ENCODE results near the gene RAB33A.

Gene RAB33A

DNA sequence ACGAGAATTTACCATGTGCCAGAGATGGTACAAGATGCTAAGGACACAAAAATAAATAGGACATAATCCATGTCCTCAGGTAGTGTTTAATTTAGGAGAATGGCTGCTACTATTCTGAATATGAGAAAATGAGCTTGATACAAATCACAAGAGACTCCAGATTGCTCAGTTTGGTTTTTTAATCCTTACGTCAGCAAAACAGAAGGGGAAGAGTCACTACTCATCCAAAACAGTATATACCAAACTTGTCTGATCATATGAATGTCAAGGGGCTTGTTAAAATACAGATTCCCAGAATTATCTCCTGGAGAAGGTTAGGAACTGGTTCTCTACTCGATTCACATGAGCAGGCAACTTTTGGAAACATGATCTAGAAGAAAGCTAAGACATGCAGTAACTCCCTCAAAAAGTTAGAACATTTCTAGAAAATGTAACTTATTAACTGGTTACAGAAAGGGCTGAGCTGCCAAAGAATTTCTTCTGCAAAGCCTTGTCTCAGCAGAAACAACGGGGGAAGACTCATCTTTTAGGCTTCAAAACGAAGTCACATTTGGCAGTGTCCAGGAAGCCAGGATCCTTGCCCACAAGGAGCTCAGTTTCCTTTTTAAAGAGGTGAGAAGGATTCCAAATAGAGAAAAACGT lies 9.5 kb upstream of the RAB33A start:
- H3K27me3 ChIP-seq (replicated peaks in 2 of 5; ENCODE audit: control insufficient read depth in 4 of 5, insufficient read depth in 5 of 5, low read length in 4 of 5) = no peaks in the 10 kb centered on the region
- no peak for DNase-seq
- H3K4me3 ChIP-seq (ENCODE audit: control insufficient read depth in 1 of 7, extremely low read depth in 1 of 7, insufficient read depth in 4 of 7, low read depth in 2 of 7, low read length in 6 of 7) = no peak overlapping the region
- 79% methylated on average over 4 of the region's 6 CpGs for WGBS (ENCODE audit: insufficient coverage)
- ChIA-PET CTCF (interaction anchor here (1.2 to 1.7 kb wide), 3 partner anchors 8 to 15 kb away, joined by 3 to 6 read pairs (median 4); no protein-coding TSS in a partner anchor), POLR2A (no interaction called here)
- H3K36me3 ChIP-seq (ENCODE audit: control insufficient read depth in 4 of 4, insufficient read depth in 4 of 4, low read length in 3 of 4) = no peaks in the 10 kb centered on the region
- H3K9me3 ChIP-seq (ENCODE audit: control extremely low read depth in 1 of 5, control insufficient read depth in 4 of 5, insufficient read depth in 2 of 5, low read depth in 1 of 5, low read length in 4 of 5) = no peaks in the 10 kb centered on the region
- H3K27ac ChIP-seq (ENCODE audit: insufficient read depth in 1 of 2, low read depth in 1 of 2, low read length in 2 of 2, poor library complexity in 1 of 2, severe bottlenecking in 2 of 2) = no peak overlapping the region
- H3K4me1 ChIP-seq (ENCODE audit: control extremely low read depth in 1 of 4, control insufficient read depth in 4 of 4, insufficient read depth in 4 of 4, low read length in 3 of 4) = peaks cover 2 to 18% (median 7%) of the 10 kb centered on the region in 4 experiments

DNA sequence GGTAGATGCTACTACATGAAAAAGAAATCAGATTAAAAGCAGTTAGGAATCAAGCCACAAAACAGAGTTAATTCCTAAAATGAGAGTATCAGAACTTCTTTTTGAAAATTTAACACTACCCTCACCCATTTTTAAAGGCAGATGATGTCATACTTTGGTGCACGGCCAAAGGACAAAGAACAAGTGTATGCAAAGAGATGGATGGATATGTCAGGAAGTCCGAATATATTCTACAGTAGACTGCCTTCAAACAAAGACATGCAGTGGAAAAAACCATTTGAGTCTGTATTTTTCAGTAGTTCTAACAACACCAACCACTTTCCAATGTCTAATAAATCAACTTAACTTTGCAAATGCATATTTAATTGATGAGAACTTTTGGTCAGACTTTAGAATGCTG lies 8.4 kb upstream of the RAB33A start:
- WGBS (ENCODE audit: insufficient coverage) = no CpG with 5 or more reads among the region's 2 CpGs
- H3K4me3 ChIP-seq (ENCODE audit: control insufficient read depth in 1 of 7, extremely low read depth in 1 of 7, insufficient read depth in 4 of 7, low read depth in 2 of 7, low read length in 6 of 7) = no peak overlapping the region

DNA sequence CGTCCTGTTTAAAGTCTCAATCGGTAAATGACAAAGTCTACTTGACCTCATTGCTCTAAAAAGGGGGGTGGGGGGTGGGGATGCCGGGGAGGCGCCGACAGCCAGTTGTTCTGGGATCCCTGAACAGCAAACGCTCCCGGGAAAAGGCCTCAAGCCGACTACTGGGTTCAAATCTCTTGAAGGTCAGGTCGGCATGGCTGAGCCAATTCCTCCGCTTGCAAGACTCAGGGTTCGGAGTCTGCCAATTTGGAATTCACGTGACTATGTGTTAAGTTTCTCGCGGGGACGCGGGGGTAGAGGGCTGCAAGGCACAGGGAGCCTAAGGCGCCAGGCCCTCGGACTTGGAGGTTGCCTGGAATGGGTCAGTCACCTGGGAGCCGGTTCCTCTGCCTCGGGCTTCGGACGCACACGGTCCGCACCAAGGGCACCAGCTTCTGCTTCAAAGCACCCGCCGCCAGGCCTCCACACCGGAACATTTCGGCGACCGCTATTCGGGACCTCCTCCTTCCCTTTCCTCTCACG lies 6.5 kb upstream of the RAB33A start:
- Histone ChIP-seq H3K9me3 (ENCODE audit: control extremely low read depth in 1 of 5, control insufficient read depth in 4 of 5, insufficient read depth in 2 of 5, low read depth in 1 of 5, low read length in 4 of 5) (no peaks in the 10 kb centered on the region), H3K27me3 (replicated peaks in 2 of 5; ENCODE audit: control insufficient read depth in 4 of 5, insufficient read depth in 5 of 5, low read length in 4 of 5) (no peaks in the 10 kb centered on the region), H3K27ac (ENCODE audit: insufficient read depth in 1 of 2, low read depth in 1 of 2, low read length in 2 of 2, poor library complexity in 1 of 2, severe bottlenecking in 2 of 2) (peak overlapping the region; percentile 94 to 96), H3K36me3 (ENCODE audit: control insufficient read depth in 4 of 4, insufficient read depth in 4 of 4, low read length in 3 of 4) (no peaks in the 10 kb centered on the region), H3K4me1 (ENCODE audit: control extremely low read depth in 1 of 4, control insufficient read depth in 4 of 4, insufficient read depth in 4 of 4, low read length in 3 of 4) (peaks cover 2 to 22% (median 11%) of the 10 kb centered on the region in 4 experiments), H3K4me3 (ENCODE audit: control insufficient read depth in 1 of 7, extremely low read depth in 1 of 7, insufficient read depth in 4 of 7, low read depth in 2 of 7, low read length in 6 of 7) (peak overlapping the region; percentile 56 to 87 (median 72))
- 43% methylated on average over 29 of the region's 32 CpGs for WGBS (ENCODE audit: insufficient coverage)
- no peak for DNase-seq
- ChIA-PET POLR2A (interaction anchor here (0.6 to 1.1 kb wide), 4 partner anchors 9 to 85 kb away, joined by 3 to 4 read pairs (median 3); no protein-coding TSS in a partner anchor), CTCF (interaction anchor here (0.6 to 1.0 kb wide), 4 partner anchors 10 to 83 kb away, joined by 3 read pairs; no protein-coding TSS in a partner anchor)

More for the DNA sequence above, 8.4 kb upstream of the RAB33A start:
- peaks cover 2 to 18% (median 8%) of the 10 kb centered on the region in 4 experiments for H3K4me1 ChIP-seq (ENCODE audit: control extremely low read depth in 1 of 4, control insufficient read depth in 4 of 4, insufficient read depth in 4 of 4, low read length in 3 of 4)
- H3K27me3 ChIP-seq (replicated peaks in 2 of 5; ENCODE audit: control insufficient read depth in 4 of 5, insufficient read depth in 5 of 5, low read length in 4 of 5) = no peaks in the 10 kb centered on the region
- ChIA-PET CTCF (interaction anchor here (1.2 to 1.7 kb wide), 2 partner anchors 14 to 16 kb away, joined by 3 to 6 read pairs; no protein-coding TSS in a partner anchor), POLR2A (no interaction called here)
- H3K27ac ChIP-seq (ENCODE audit: insufficient read depth in 1 of 2, low read depth in 1 of 2, low read length in 2 of 2, poor library complexity in 1 of 2, severe bottlenecking in 2 of 2) = no peak overlapping the region
- no peaks in the 10 kb centered on the region for H3K36me3 ChIP-seq (ENCODE audit: control insufficient read depth in 4 of 4, insufficient read depth in 4 of 4, low read length in 3 of 4)
- no peaks in the 10 kb centered on the region for H3K9me3 ChIP-seq (ENCODE audit: control extremely low read depth in 1 of 5, control insufficient read depth in 4 of 5, insufficient read depth in 2 of 5, low read depth in 1 of 5, low read length in 4 of 5)
- no peak for DNase-seq

- CTCF ChIA-PET = interaction anchor here (0.6 to 1.6 kb wide), 7 partner anchors 10 to 46 kb away, joined by 3 to 4 read pairs (median 3); no protein-coding TSS in a partner anchor
- POLR2A ChIA-PET = interaction anchor here (0.6 to 1.1 kb wide), 4 partner anchors 8 to 86 kb away, joined by 3 to 4 read pairs (median 3); no protein-coding TSS in a partner anchor
- Histone ChIP-seq H3K4me1 (ENCODE audit: control extremely low read depth in 1 of 4, control insufficient read depth in 4 of 4, insufficient read depth in 4 of 4, low read length in 3 of 4) (peaks cover 2 to 26% (median 13%) of the 10 kb centered on the region in 4 experiments), H3K36me3 (ENCODE audit: control insufficient read depth in 4 of 4, insufficient read depth in 4 of 4, low read length in 3 of 4) (no peaks in the 10 kb centered on the region), H3K27me3 (replicated peaks in 2 of 5; ENCODE audit: control insufficient read depth in 4 of 5, insufficient read depth in 5 of 5, low read length in 4 of 5) (no peaks in the 10 kb centered on the region), H3K4me3 (ENCODE audit: control insufficient read depth in 1 of 7, extremely low read depth in 1 of 7, insufficient read depth in 4 of 7, low read depth in 2 of 7, low read length in 6 of 7) (peak within 1 kb of the TSS; percentile 56 to 87 (median 72)), H3K27ac (ENCODE audit: insufficient read depth in 1 of 2, low read depth in 1 of 2, low read length in 2 of 2, poor library complexity in 1 of 2, severe bottlenecking in 2 of 2) (peak within 1 kb of the TSS; percentile 94 to 96), H3K9me3 (ENCODE audit: control extremely low read depth in 1 of 5, control insufficient read depth in 4 of 5, insufficient read depth in 2 of 5, low read depth in 1 of 5, low read length in 4 of 5) (no peaks in the 10 kb centered on the region)
- peak; percentile 93 to 96 (median 96) for DNase-seq
- 31% methylated on average over 40 of the region's 50 CpGs for WGBS (ENCODE audit: insufficient coverage)
These were observed 5.9 kb upstream of the RAB33A start, which contains the start of gene AIFM1 for GRCh38 chrX:130165703-130166502. TSS of gene AIFM1 (minus strand) at chrX:130165841. CDS start at chrX:130165656, 185 bp downstream.

GRCh38 chrX:130166503-130166777 lies 5.3 kb upstream of the RAB33A start:
- 52% methylated on average over 3 of the region's 4 CpGs for WGBS (ENCODE audit: insufficient coverage)
- peak overlapping the region in 6 of 7 experiments; percentile 67 to 87 (median 76) for H3K4me3 ChIP-seq (ENCODE audit: control insufficient read depth in 1 of 7, extremely low read depth in 1 of 7, insufficient read depth in 4 of 7, low read depth in 2 of 7, low read length in 6 of 7)

DNA sequence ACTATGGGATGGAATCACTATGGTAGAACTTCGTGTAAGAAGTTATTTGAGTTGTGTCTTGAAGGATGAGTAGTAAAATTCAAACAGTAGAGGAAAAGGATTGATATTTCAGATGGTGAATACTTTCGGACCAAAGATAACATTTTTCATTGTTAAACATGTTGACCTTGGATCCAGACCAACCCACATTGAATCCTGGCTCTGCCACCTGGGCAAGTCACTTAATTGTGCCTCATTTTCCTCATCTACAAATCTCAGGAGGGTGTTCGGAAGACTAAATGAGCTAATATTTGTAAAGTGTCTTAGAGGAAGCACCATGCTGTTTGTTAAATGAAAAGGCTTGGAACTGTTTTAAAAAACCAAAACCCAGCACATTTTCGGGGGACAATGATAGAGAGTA lies 4.7 kb upstream of the RAB33A start:
- ChIA-PET CTCF (interaction anchor here (0.9 to 1.6 kb wide), 5 partner anchors 9 to 33 kb away, joined by 3 to 4 read pairs (median 4); no protein-coding TSS in a partner anchor), POLR2A (no interaction called here)
- Histone ChIP-seq H3K27ac (ENCODE audit: insufficient read depth in 1 of 2, low read depth in 1 of 2, low read length in 2 of 2, poor library complexity in 1 of 2, severe bottlenecking in 2 of 2) (peak overlapping the region; percentile 94 to 96), H3K4me1 (ENCODE audit: control extremely low read depth in 1 of 4, control insufficient read depth in 4 of 4, insufficient read depth in 4 of 4, low read length in 3 of 4) (peaks cover 4 to 29% (median 13%) of the 10 kb centered on the region in 4 experiments), H3K9me3 (ENCODE audit: control extremely low read depth in 1 of 5, control insufficient read depth in 4 of 5, insufficient read depth in 2 of 5, low read depth in 1 of 5, low read length in 4 of 5) (no peaks in the 10 kb centered on the region), H3K27me3 (replicated peaks in 2 of 5; ENCODE audit: control insufficient read depth in 4 of 5, insufficient read depth in 5 of 5, low read length in 4 of 5) (no peaks in the 10 kb centered on the region), H3K36me3 (ENCODE audit: control insufficient read depth in 4 of 4, insufficient read depth in 4 of 4, low read length in 3 of 4) (no peaks in the 10 kb centered on the region), H3K4me3 (ENCODE audit: control insufficient read depth in 1 of 7, extremely low read depth in 1 of 7, insufficient read depth in 4 of 7, low read depth in 2 of 7, low read length in 6 of 7) (peak overlapping the region in 5 of 7 experiments; percentile 67 to 87 (median 72))
- WGBS (ENCODE audit: insufficient coverage) = 43% methylated on average over 1 of the region's 4 CpGs
- no peak for DNase-seq

More at GRCh38 chrX:130166503-130166777, 5.3 kb upstream of the RAB33A start:
- ChIA-PET CTCF (interaction anchor here (0.9 to 1.6 kb wide), 4 partner anchors 10 to 33 kb away, joined by 3 to 4 read pairs (median 4); no protein-coding TSS in a partner anchor), POLR2A (no interaction called here)
- H3K36me3 ChIP-seq (ENCODE audit: control insufficient read depth in 4 of 4, insufficient read depth in 4 of 4, low read length in 3 of 4) = no peaks in the 10 kb centered on the region
- no peak for DNase-seq
- H3K27ac ChIP-seq (ENCODE audit: insufficient read depth in 1 of 2, low read depth in 1 of 2, low read length in 2 of 2, poor library complexity in 1 of 2, severe bottlenecking in 2 of 2) = peak overlapping the region; percentile 94 to 96
- no peaks in the 10 kb centered on the region for H3K27me3 ChIP-seq (replicated peaks in 2 of 5; ENCODE audit: control insufficient read depth in 4 of 5, insufficient read depth in 5 of 5, low read length in 4 of 5)
- peaks cover 2 to 28% (median 13%) of the 10 kb centered on the region in 4 experiments for H3K4me1 ChIP-seq (ENCODE audit: control extremely low read depth in 1 of 4, control insufficient read depth in 4 of 4, insufficient read depth in 4 of 4, low read length in 3 of 4)
- no peaks in the 10 kb centered on the region for H3K9me3 ChIP-seq (ENCODE audit: control extremely low read depth in 1 of 5, control insufficient read depth in 4 of 5, insufficient read depth in 2 of 5, low read depth in 1 of 5, low read length in 4 of 5)
